Vagina (tissue), 2 donors: ENCODE results near the gene CCDC57.

ENCODE experiments used
- POLR2A ChIP-seq, 2 donors: fragments of 450-650 bp; IDR thresholded peaks; one replicate each; pipeline ENCODE4 v1.6.1; 2017; ENCODE audit warnings: antibody characterized with exemption in 2 of 2, mild to moderate bottlenecking in 2 of 2, moderate library complexity in 2 of 2
- TF ChIP-seq, protein P1 (sequence below), 3 experiments: fragments of 450-650 bp in 2 of 3; fragments of 200-600 bp in 1 of 3; sonication (generic) in 1 of 3; IDR thresholded peaks; one replicate each; pipeline ENCODE4 v1.5.1; 2017 to 2019; ENCODE audit warnings: antibody characterized with exemption in 3 of 3, mild to moderate bottlenecking in 2 of 3, moderate library complexity in 2 of 3

DNA sequence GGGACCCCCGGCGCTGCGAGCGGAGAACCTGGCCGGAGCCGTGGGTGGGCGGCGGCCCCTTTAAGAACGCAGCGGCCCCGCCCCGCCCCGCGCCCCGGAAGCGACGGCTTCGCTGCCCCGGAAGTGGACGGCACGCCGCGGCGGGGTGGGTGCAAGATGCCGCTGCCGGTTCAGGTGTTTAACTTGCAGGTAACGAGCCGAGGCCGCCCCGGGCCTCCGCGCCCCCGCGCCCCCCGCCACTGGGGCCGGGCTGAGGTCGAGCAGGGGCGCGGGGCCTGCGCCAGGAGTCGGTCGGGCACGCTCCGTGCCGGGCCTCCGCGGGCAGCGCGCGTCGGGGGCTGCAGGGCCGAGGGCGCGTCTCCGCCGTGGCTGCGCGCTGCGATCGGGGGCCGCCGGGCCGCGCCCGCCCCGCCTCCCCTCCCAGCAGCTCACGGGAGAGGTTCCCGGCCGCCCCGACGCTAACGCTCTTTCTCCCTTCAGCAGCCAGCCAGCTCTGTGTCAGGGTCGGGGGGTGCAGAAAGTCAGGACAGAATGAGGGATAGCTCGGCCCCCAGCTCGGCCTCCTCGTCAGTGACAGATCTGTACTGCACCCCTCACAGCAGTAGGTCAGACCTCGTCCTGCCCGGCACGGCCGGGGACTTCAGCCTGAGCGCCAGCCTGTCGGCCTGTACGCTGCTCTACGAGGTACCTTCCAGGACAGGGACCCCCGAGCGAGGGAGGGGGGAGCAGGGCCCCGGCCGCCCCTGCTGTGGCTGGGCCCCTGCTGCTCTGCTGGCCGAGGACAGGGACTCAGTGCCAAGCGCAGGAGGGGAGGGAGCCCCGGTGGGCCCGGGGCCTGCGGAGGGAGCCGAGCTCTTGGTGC is 160.6 kb downstream of the CCDC57 start, which contains the start of the genes GPS1 and RFNG:
- TF ChIP-seq, protein P1, sequence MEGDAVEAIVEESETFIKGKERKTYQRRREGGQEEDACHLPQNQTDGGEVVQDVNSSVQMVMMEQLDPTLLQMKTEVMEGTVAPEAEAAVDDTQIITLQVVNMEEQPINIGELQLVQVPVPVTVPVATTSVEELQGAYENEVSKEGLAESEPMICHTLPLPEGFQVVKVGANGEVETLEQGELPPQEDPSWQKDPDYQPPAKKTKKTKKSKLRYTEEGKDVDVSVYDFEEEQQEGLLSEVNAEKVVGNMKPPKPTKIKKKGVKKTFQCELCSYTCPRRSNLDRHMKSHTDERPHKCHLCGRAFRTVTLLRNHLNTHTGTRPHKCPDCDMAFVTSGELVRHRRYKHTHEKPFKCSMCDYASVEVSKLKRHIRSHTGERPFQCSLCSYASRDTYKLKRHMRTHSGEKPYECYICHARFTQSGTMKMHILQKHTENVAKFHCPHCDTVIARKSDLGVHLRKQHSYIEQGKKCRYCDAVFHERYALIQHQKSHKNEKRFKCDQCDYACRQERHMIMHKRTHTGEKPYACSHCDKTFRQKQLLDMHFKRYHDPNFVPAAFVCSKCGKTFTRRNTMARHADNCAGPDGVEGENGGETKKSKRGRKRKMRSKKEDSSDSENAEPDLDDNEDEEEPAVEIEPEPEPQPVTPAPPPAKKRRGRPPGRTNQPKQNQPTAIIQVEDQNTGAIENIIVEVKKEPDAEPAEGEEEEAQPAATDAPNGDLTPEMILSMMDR (IDR thresholded peaks at IDR 0.05), result no peak
- no peak for TF ChIP-seq POLR2A (IDR thresholded peaks at IDR 0.05)
